Kidney epithelial cell (primary cell): ENCODE results near the gene ANKRD60. TPM values are rescaled to one million over a fixed set of nuclear protein-coding genes. Genes with fewer than 3 reads are reported as not detected.

ENCODE experiments used
- DNase-seq: peaks from one replicate; pipeline ENCODE4 v3.0.0-alpha.2; 2010; ENCODE audit warnings: low read depth
- H3K27me3 ChIP-seq: 2 replicates; pipeline ENCODE4 v1.6.0; 2011; ENCODE audit warnings: low read length; ENCODE audit not compliant: control insufficient read depth, insufficient read depth
- H3K36me3 ChIP-seq: 2 replicates; pipeline ENCODE4 v1.5.1; 2011; ENCODE audit warnings: low read length; ENCODE audit not compliant: control insufficient read depth, insufficient read depth
- H3K4me3 ChIP-seq: 2 replicates; pipeline ENCODE4 v1.5.1; 2011; ENCODE audit warnings: low read depth, mild to moderate bottlenecking, control low read depth, low read length
- total RNA-seq: library from RNA; depleted of rRNA; stranded (reverse); fragments of >200 nt; gene quantifications from 2 replicates; pipeline ENCODE4 v1.2.3, GENCODE V29; 2015
- TF ChIP-seq, protein P1 (sequence below): IDR thresholded peaks from 2 replicates; pipeline ENCODE4 v1.5.1; 2011; ENCODE audit warnings: mild to moderate bottlenecking, moderate library complexity, low read length, control low read depth, inconsistent platforms; ENCODE audit not compliant: insufficient read depth, poor library complexity, severe bottlenecking

Gene ANKRD60
- total RNA-seq, 1 donor from 2014 or later, result not detected

DNA sequence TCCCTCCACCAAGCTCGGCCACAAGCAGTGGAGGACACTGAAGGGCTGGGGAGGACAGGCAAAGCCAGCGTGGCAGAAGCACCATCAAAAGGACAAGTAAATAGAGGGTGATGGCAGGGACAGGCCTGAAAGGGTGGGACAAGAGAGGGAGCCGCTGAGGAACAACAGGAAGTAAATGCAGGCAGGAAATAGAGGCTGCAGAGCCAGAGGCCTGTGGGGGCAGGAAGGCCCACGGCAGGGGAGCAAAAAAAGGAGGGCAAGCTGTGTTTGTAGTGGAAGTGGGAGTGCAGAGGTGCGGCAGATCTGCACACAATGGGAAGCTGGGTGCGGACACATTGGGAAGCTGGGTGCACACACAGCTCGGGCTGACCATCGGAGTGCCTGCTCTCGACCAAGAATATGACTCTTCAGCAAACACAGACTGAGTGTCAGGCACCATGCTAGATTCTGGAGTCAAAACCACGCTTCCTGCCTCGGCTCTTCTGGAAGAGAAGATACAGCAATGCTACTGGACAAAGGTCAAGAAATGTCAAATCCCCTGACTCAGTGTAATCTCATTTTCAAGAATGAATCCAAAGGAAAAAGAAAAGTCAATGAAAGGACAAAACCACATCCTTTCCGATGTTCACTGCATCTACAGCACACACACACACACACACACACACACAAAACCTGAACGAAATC is 40.6 kb upstream of the ANKRD60 start:
- H3K27me3 ChIP-seq, result no peaks in the 10 kb centered on the region
- TF ChIP-seq, protein P1, sequence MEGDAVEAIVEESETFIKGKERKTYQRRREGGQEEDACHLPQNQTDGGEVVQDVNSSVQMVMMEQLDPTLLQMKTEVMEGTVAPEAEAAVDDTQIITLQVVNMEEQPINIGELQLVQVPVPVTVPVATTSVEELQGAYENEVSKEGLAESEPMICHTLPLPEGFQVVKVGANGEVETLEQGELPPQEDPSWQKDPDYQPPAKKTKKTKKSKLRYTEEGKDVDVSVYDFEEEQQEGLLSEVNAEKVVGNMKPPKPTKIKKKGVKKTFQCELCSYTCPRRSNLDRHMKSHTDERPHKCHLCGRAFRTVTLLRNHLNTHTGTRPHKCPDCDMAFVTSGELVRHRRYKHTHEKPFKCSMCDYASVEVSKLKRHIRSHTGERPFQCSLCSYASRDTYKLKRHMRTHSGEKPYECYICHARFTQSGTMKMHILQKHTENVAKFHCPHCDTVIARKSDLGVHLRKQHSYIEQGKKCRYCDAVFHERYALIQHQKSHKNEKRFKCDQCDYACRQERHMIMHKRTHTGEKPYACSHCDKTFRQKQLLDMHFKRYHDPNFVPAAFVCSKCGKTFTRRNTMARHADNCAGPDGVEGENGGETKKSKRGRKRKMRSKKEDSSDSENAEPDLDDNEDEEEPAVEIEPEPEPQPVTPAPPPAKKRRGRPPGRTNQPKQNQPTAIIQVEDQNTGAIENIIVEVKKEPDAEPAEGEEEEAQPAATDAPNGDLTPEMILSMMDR, result no peak
- H3K4me3 ChIP-seq, result no peak overlapping the region
- peaks cover 1% of the 10 kb centered on the region for H3K36me3 ChIP-seq
- DNase-seq, result no peak

DNA sequence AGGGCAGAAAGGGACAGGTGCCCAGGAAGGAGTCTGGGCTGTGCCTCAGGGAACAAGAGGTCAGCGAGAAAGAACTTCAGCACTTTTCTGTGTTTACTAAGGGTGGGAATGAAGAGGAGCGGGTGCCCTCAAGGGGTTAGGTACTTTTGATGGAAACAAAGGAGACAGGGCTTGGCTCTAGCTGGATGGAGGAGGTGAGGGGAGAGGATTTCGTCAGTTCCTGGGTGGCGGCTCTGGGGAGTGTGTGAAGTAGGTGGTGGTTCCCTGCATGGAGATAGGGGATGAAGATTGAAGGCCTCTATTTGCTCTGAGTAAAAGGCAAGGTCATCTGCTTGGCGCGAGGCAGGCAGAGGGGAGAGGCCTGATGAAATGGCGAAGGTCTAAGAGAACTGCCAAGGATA is 40.0 kb upstream of the ANKRD60 start:
- peaks cover 1% of the 10 kb centered on the region for H3K36me3 ChIP-seq
- H3K4me3 ChIP-seq, result no peak overlapping the region
- TF ChIP-seq, protein P1, result no peak
- DNase-seq, result no peak
- H3K27me3 ChIP-seq, result no peaks in the 10 kb centered on the region

DNA sequence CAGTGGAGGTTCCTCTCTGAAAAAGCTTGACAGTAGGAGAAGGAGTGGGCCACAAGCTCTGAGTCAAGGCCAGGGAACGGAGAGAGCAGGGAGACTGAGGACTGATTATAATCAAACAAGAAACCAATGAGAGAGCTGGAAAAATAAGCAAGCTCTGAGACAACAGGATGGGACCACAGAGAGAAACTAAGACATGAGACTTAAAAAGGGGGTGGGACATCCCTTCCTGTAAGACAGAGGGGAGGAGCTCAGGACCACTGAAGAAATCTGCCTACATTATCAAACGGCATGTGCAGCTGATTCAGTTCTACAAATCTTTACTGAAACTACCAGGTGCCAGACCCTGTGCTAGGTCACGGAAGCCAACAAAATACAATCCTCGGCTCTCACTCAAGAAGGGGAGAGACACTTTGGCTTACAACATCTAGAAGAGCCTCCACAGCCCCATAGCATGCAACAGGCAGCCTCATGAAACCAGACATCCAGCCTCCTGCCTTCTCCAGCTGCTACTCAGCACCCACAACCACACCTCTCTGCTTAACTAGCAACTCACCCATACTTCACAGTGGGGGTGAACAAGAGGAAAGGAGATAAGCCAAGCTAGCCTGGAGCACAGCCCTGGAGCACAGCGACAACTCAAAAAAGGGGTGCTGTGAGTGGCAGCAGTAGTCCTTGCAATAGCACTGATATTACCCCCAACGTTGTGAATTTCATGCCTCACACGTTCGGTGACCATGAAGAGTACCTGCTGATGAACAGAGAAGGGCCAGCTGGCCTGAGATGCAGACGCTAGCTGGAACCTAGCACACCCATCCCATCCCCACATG is 39.1 kb upstream of the ANKRD60 start:
- no peak overlapping the region for H3K4me3 ChIP-seq
- H3K27me3 ChIP-seq, result no peaks in the 10 kb centered on the region
- DNase-seq, result no peak
- TF ChIP-seq, protein P1, result no peak
- H3K36me3 ChIP-seq, result peaks cover 1% of the 10 kb centered on the region

DNA sequence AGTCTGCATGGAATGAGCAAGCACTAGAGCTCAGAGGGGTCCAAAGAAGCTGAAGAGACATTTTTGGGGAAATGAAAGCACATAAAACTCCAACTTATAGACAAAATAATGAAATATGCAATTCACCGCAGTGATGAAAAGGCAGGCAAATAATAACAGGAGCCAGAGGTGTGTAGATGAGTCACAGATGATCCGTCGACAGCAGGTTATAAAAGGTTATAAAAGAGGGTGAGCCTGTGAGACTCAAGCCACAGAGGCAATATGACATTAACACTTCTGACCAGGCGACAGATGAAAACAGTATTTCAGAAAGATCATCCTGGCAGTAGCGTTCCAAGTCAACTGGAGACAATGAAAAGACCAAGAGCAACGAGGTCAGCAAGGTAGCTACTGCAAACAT is 35.8 kb upstream of the ANKRD60 start:
- DNase-seq, result no peak
- peaks cover 2% of the 10 kb centered on the region for H3K36me3 ChIP-seq
- TF ChIP-seq, protein P1, result no peak

DNA sequence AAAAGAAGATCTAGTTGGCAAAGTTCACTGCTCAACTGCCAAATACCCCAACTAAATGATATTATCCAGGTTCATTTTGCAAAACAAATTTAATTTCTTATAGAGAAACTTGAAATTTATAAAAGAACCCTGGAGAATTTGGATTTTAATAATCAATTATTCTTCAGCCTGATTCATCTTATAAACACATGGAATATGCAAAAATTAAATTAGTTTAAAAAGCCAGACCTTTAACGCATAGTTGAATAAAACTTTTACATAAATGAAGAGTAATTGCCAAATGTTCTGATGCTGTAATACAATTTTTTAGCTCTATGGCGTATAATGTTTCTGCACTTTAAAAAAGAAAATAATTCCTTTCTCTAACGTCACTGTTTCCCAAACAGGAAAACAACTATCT is 33.2 kb upstream of the ANKRD60 start:
- peaks cover 1% of the 10 kb centered on the region for H3K36me3 ChIP-seq
- DNase-seq, result no peak
- H3K27me3 ChIP-seq, result no peaks in the 10 kb centered on the region
- no peak overlapping the region for H3K4me3 ChIP-seq
- TF ChIP-seq, protein P1, result no peak

More for the DNA sequence above, 35.8 kb upstream of the ANKRD60 start:
- no peaks in the 10 kb centered on the region for H3K27me3 ChIP-seq
- H3K4me3 ChIP-seq, result no peak overlapping the region
